Neural progenitor cell (in vitro differentiated cells): Measurements from ENCODE around the gene PPP2CA.

ENCODE experiments used
- EZH2 ChIP-seq: fragments of 200-600 bp; sonication (generic); IDR thresholded peaks from 2 replicates; pipeline ENCODE4 v1.6.1; 2017; ENCODE audit warnings: antibody characterized with exemption, mild to moderate bottlenecking, moderate library complexity
- EZH2phosphoT487 ChIP-seq: fragments of 200-600 bp; sonication (generic); IDR thresholded peaks from 2 replicates; pipeline ENCODE4 v1.6.1; 2017; ENCODE audit warnings: antibody characterized with exemption
- TF ChIP-seq, protein P1 (sequence below): fragments of 200-600 bp; sonication (generic); IDR thresholded peaks from 2 replicates; pipeline ENCODE4 v1.5.1; 2017; ENCODE audit warnings: antibody characterized with exemption, mild to moderate bottlenecking

DNA sequence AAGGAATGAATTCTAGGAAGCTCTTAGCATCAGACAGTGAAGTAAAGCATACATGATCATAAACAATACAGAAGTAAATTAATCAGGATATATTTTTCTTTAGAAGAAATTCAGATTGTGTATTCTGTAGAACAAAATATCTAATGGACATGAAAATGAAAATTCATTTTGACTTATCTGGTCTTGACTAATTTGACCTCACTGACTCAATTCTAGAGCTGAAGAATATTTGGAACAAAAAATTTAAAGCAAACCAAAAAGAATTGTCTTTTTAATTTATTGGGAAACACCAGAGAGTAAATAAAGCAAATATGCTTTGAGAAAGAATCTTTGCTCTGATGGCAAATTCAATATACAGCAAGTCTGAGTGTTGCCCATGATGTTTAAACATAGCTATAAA is 2.8 kb upstream of the PPP2CA start:
- TF ChIP-seq, protein P1, sequence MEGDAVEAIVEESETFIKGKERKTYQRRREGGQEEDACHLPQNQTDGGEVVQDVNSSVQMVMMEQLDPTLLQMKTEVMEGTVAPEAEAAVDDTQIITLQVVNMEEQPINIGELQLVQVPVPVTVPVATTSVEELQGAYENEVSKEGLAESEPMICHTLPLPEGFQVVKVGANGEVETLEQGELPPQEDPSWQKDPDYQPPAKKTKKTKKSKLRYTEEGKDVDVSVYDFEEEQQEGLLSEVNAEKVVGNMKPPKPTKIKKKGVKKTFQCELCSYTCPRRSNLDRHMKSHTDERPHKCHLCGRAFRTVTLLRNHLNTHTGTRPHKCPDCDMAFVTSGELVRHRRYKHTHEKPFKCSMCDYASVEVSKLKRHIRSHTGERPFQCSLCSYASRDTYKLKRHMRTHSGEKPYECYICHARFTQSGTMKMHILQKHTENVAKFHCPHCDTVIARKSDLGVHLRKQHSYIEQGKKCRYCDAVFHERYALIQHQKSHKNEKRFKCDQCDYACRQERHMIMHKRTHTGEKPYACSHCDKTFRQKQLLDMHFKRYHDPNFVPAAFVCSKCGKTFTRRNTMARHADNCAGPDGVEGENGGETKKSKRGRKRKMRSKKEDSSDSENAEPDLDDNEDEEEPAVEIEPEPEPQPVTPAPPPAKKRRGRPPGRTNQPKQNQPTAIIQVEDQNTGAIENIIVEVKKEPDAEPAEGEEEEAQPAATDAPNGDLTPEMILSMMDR = no peak
- no peak for TF ChIP-seq EZH2
- TF ChIP-seq EZH2phosphoT487 = no peak
